Hindlimb muscle (tissue), 1 donor: ENCODE data around the gene PRR5L. TPM values are rescaled to one million over a fixed set of nuclear protein-coding genes. Genes with fewer than 3 reads are reported as not detected.

Experiments used
- DNase-seq: peaks from one replicate; pipeline ENCODE4 v3.0.0-alpha.2; 2013
- polyA plus RNA-seq: library from polyadenylated mRNA; unstranded; fragments of 120-200 nt; gene quantifications from one replicate; pipeline ENCODE4 v1.2.1, GENCODE V29; 2013; ENCODE audit not compliant: insufficient read length

The PRR5L gene
- polyA plus RNA-seq, 1 donor: 8.4 TPM

- DNase-seq: no peak
These were observed 81.9 kb downstream of the PRR5L start for GRCh38 chr11:36377759-36378564.

- no peak for DNase-seq
These were observed 83.6 kb downstream of the PRR5L start for GRCh38 chr11:36379653-36380052.

- DNase-seq: no peak
These were observed 84.4 kb downstream of the PRR5L start for GRCh38 chr11:36380296-36381014.

GRCh38 chr11:36381015-36381360 lies 84.9 kb downstream of the PRR5L start:
- no peak for DNase-seq

- DNase-seq: peak; percentile 14
These were observed 87.1 kb downstream of the PRR5L start for GRCh38 chr11:36383195-36383594.

GRCh38 chr11:36385121-36385970 lies 89.3 kb downstream of the PRR5L start:
- DNase-seq: peak; percentile 15

GRCh38 chr11:36386411-36386810 lies 90.3 kb downstream of the PRR5L start:
- DNase-seq: no peak

GRCh38 chr11:36388071-36388470 lies 92.0 kb downstream of the PRR5L start:
- no peak for DNase-seq

- DNase-seq: no peak
These were observed 92.9 kb downstream of the PRR5L start for GRCh38 chr11:36388951-36389350.

- no peak for DNase-seq
These were observed 93.7 kb downstream of the PRR5L start for GRCh38 chr11:36389811-36390210.

GRCh38 chr11:36390963-36391471 lies 94.9 kb downstream of the PRR5L start:
- no peak for DNase-seq

GRCh38 chr11:36392196-36392595 lies 96.1 kb downstream of the PRR5L start:
- DNase-seq: no peak

GRCh38 chr11:36394056-36394455 lies 98.0 kb downstream of the PRR5L start:
- no peak for DNase-seq

- DNase-seq: no peak
These were observed 98.8 kb downstream of the PRR5L start for GRCh38 chr11:36394926-36395325.

- no peak for DNase-seq
These were observed 100.1 kb downstream of the PRR5L start for GRCh38 chr11:36395978-36396736.

GRCh38 chr11:36398231-36398953 lies 102.3 kb downstream of the PRR5L start:
- DNase-seq: no peak

GRCh38 chr11:36399236-36399635 lies 103.1 kb downstream of the PRR5L start:
- DNase-seq: no peak

GRCh38 chr11:36399745-36400144 lies 103.7 kb downstream of the PRR5L start:
- no peak for DNase-seq

GRCh38 chr11:36400766-36401455 lies 104.8 kb downstream of the PRR5L start:
- no peak for DNase-seq

GRCh38 chr11:36402568-36403170 lies 106.6 kb downstream of the PRR5L start:
- no peak for DNase-seq
